ENCODE measurements around the gene ETV6. TPM values are rescaled to one million over a fixed set of nuclear protein-coding genes. Genes with fewer than 3 reads are reported as not detected.

Gene ETV6
- total RNA-seq, 1 experiment from 2014 or later, result 17.2 TPM

DNA sequence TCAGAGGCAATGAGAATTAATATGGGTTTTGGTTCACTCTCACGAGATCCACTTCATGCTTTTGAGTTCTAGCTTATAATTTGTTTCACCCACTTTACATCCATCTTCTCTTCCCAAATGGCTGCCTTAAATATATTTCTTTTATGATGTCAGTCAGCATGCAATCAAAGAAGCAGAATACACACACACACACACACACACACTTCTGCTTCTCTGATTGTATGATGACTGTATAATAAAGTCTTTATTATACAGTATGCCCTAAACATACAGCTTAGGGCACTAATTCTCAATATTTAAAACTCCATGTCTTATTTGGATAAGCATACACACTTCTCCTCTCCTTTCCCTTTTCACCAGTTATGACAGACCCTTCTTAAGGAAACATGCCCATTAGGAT lies 6.7 kb upstream of the ETV6 start:
- Histone ChIP-seq H3K27me3 (ENCODE audit: control insufficient read depth, insufficient read depth, low read length) (no peaks in the 10 kb centered on the region), H3K4me3 (ENCODE audit: low read depth in 2 of 2, low read length in 2 of 2) (no peak overlapping the region), H3K4me1 (ENCODE audit: control insufficient read depth, insufficient read depth, low read length) (no peaks in the 10 kb centered on the region), H3K9me3 (ENCODE audit: control insufficient read depth, insufficient read depth, low read depth, low read length) (no peaks in the 10 kb centered on the region), H3K36me3 (ENCODE audit: control insufficient read depth, insufficient read depth, low read length) (no peaks in the 10 kb centered on the region), H3K27ac (ENCODE audit: low read length) (no peak overlapping the region)
- TF ChIP-seq, protein P1, sequence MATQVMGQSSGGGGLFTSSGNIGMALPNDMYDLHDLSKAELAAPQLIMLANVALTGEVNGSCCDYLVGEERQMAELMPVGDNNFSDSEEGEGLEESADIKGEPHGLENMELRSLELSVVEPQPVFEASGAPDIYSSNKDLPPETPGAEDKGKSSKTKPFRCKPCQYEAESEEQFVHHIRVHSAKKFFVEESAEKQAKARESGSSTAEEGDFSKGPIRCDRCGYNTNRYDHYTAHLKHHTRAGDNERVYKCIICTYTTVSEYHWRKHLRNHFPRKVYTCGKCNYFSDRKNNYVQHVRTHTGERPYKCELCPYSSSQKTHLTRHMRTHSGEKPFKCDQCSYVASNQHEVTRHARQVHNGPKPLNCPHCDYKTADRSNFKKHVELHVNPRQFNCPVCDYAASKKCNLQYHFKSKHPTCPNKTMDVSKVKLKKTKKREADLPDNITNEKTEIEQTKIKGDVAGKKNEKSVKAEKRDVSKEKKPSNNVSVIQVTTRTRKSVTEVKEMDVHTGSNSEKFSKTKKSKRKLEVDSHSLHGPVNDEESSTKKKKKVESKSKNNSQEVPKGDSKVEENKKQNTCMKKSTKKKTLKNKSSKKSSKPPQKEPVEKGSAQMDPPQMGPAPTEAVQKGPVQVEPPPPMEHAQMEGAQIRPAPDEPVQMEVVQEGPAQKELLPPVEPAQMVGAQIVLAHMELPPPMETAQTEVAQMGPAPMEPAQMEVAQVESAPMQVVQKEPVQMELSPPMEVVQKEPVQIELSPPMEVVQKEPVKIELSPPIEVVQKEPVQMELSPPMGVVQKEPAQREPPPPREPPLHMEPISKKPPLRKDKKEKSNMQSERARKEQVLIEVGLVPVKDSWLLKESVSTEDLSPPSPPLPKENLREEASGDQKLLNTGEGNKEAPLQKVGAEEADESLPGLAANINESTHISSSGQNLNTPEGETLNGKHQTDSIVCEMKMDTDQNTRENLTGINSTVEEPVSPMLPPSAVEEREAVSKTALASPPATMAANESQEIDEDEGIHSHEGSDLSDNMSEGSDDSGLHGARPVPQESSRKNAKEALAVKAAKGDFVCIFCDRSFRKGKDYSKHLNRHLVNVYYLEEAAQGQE (IDR thresholded peaks at IDR 0.05; ENCODE audit: insufficient read depth in 1 of 2, low read depth in 2 of 2, low read length in 1 of 2), result no peak
- TF ChIP-seq TCF7L2 (IDR thresholded peaks at IDR 0.05; ENCODE audit: low read depth, low read length) (no peak), POLR2AphosphoS5 (IDR thresholded peaks at IDR 0.05; ENCODE audit: low read depth, low read length) (no peak), SIN3A (IDR thresholded peaks at IDR 0.05; ENCODE audit: borderline replicate concordance, insufficient read depth, low read depth, low read length) (no peak)
- TF ChIP-seq, protein P2, sequence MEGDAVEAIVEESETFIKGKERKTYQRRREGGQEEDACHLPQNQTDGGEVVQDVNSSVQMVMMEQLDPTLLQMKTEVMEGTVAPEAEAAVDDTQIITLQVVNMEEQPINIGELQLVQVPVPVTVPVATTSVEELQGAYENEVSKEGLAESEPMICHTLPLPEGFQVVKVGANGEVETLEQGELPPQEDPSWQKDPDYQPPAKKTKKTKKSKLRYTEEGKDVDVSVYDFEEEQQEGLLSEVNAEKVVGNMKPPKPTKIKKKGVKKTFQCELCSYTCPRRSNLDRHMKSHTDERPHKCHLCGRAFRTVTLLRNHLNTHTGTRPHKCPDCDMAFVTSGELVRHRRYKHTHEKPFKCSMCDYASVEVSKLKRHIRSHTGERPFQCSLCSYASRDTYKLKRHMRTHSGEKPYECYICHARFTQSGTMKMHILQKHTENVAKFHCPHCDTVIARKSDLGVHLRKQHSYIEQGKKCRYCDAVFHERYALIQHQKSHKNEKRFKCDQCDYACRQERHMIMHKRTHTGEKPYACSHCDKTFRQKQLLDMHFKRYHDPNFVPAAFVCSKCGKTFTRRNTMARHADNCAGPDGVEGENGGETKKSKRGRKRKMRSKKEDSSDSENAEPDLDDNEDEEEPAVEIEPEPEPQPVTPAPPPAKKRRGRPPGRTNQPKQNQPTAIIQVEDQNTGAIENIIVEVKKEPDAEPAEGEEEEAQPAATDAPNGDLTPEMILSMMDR (IDR thresholded peaks at IDR 0.05), result no peak
- ChIA-PET CTCF (no interaction called here), POLR2A (no interaction called here)
- intact Hi-C loops (cut with micrococcal nuclease; ENCODE audit: unreplicated experiment) (no loop called here), in situ Hi-C loops (cut with HindIII; ENCODE audit: low pct_unique_long_range_greater_than_20kb, low sequenced_read_pairs) (no loop called here)
- ATAC-seq (no peak), DNase-seq (ENCODE audit: low read depth, low spot score) (no peak)
- BruUV-seq (replicated peaks), result no TSS peak

DNA sequence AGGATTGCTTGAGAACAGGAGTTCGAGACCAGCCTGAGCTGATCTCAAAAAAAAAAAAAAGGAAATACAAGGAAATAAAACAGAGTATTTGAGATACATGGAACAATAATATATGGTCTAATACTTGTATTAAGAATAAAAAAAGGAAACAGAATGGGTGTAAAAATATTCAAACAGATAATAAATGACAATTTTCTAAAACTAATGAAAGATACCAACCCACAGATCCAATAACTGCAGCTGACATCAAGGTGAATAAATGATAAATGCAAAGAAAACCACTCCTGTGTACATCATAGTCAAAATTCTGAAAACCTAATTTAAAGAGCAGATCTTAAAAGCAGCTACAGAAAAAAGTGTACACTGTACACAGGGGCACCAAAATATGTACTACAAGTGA lies 4.1 kb upstream of the ETV6 start:
- H3K4me3 ChIP-seq (ENCODE audit: low read depth in 2 of 2, low read length in 2 of 2), result no peak overlapping the region
- CTCF ChIA-PET, result no interaction called here
- DNase-seq (ENCODE audit: low read depth, low spot score) (no peak), ATAC-seq (no peak)
- no TSS peak for BruUV-seq (replicated peaks)
- H3K36me3 ChIP-seq (ENCODE audit: control insufficient read depth, insufficient read depth, low read length), result peaks cover 2% of the 10 kb centered on the region; the same call in 1 of the 2 replicates
- H3K27me3 ChIP-seq (ENCODE audit: control insufficient read depth, insufficient read depth, low read length), result no peaks in the 10 kb centered on the region
- no peaks in the 10 kb centered on the region for H3K9me3 ChIP-seq (ENCODE audit: control insufficient read depth, insufficient read depth, low read depth, low read length)
- in situ Hi-C loops (cut with HindIII; ENCODE audit: low pct_unique_long_range_greater_than_20kb, low sequenced_read_pairs), result no loop called here
- POLR2A ChIA-PET, result no interaction called here
- intact Hi-C loops (cut with micrococcal nuclease; ENCODE audit: unreplicated experiment), result no loop called here
- peaks cover 3% of the 10 kb centered on the region; the same call in 1 of the 2 replicates for H3K4me1 ChIP-seq (ENCODE audit: control insufficient read depth, insufficient read depth, low read length)
- TF ChIP-seq, protein P2 (IDR thresholded peaks at IDR 0.05), result no peak
- TF ChIP-seq, protein P1 (IDR thresholded peaks at IDR 0.05; ENCODE audit: insufficient read depth in 1 of 2, low read depth in 2 of 2, low read length in 1 of 2), result no peak
- no peak for TF ChIP-seq POLR2AphosphoS5 (IDR thresholded peaks at IDR 0.05; ENCODE audit: low read depth, low read length)
- TF ChIP-seq SIN3A (IDR thresholded peaks at IDR 0.05; ENCODE audit: borderline replicate concordance, insufficient read depth, low read depth, low read length), result no peak
- no peak for TF ChIP-seq TCF7L2 (IDR thresholded peaks at IDR 0.05; ENCODE audit: low read depth, low read length)
- no peak overlapping the region for H3K27ac ChIP-seq (ENCODE audit: low read length)

Data from Panc1 (cell line).